Pulmonary artery endothelial cell (primary cell): Measurements from ENCODE around the gene SF3B2. TPM values are rescaled to one million over a fixed set of nuclear protein-coding genes. Genes with fewer than 3 reads are reported as not detected.
A peak's percentile ranks its signal among the peaks of the same experiment; 100 is the strongest.
"Not testable (repeated sequence)": the region's sequence is repeated elsewhere in the genome, so short reads cannot be mapped to it uniquely, and the experiment has no call there.

Experiments used
- DNase-seq: peaks from one replicate; pipeline ENCODE4 v3.0.0-alpha.2; 2011; ENCODE audit warnings: low read depth, low spot score
- total RNA-seq: library from RNA; depleted of rRNA; stranded (reverse); fragments of >200 nt; gene quantifications from 2 replicates; pipeline ENCODE4 v1.2.3, GENCODE V29; 2014

The SF3B2 gene
- total RNA-seq, 1 donor from 2014 or later, result 107 TPM

GRCh38 chr11:66071381-66071801 is 19.2 kb downstream of the SF3B2 start:
- DNase-seq, result no peak

- DNase-seq, result no peak
Measured at GRCh38 chr11:66072081-66072480, 19.9 kb downstream of the SF3B2 start.

GRCh38 chr11:66072518-66072917 is 20.4 kb downstream of the SF3B2 start:
- DNase-seq, result no peak

- DNase-seq, result no peak
Measured at GRCh38 chr11:66073669-66074068, 21.5 kb downstream of the SF3B2 start.

- no peak for DNase-seq
Measured at GRCh38 chr11:66075273-66075672, 23.1 kb downstream of the SF3B2 start.

- DNase-seq, result no peak
Measured at GRCh38 chr11:66076561-66076960, 24.4 kb downstream of the SF3B2 start.

- no peak for DNase-seq
Measured at GRCh38 chr11:66077927-66078326, 25.8 kb downstream of the SF3B2 start.

GRCh38 chr11:66078949-66079348 is 26.8 kb downstream of the SF3B2 start:
- DNase-seq, result not testable (repeated sequence)

- no peak for DNase-seq
Measured at GRCh38 chr11:66080055-66080817, 28.1 kb downstream of the SF3B2 start.

GRCh38 chr11:66081505-66081904 is 29.3 kb downstream of the SF3B2 start:
- no peak for DNase-seq

- peak; percentile 50 for DNase-seq
Measured at GRCh38 chr11:66082946-66083698, 31.0 kb downstream of the SF3B2 start.

GRCh38 chr11:66083767-66084166 is 31.6 kb downstream of the SF3B2 start:
- DNase-seq, result no peak

- no peak for DNase-seq
Measured at GRCh38 chr11:66084821-66085475, 32.8 kb downstream of the SF3B2 start.

GRCh38 chr11:66087148-66087908 is 35.2 kb downstream of the SF3B2 start:
- no peak for DNase-seq

- DNase-seq, result no peak
Measured at GRCh38 chr11:66089067-66089466, 36.9 kb downstream of the SF3B2 start.

GRCh38 chr11:66090288-66090687 is 38.1 kb downstream of the SF3B2 start:
- no peak for DNase-seq

- DNase-seq, result not testable (repeated sequence)
Measured at GRCh38 chr11:66092125-66092524, 40.0 kb downstream of the SF3B2 start.

- not testable (repeated sequence) for DNase-seq
Measured at GRCh38 chr11:66099746-66100145, 47.6 kb downstream of the SF3B2 start.

- no peak for DNase-seq
Measured at GRCh38 chr11:66100272-66101065, 48.3 kb downstream of the SF3B2 start.

GRCh38 chr11:66101066-66101464 is 48.9 kb downstream of the SF3B2 start:
- DNase-seq, result no peak
